ENCODE results near the gene CACFD1.

The CACFD1 gene

GRCh38 chr9:133476036-133476931 is 16.5 kb downstream of the CACFD1 start:
- TF ChIP-seq CTCF (IDR thresholded peaks at IDR 0.05; ENCODE audit: low read depth, low read length), result no peak
- H3K4me3 ChIP-seq (ENCODE audit: low read depth, low read length), result no peak overlapping the region

GRCh38 chr9:133476941-133477340 is 17.2 kb downstream of the CACFD1 start:
- no peak for TF ChIP-seq CTCF (IDR thresholded peaks at IDR 0.05; ENCODE audit: low read depth, low read length)
- H3K4me3 ChIP-seq (ENCODE audit: low read depth, low read length), result no peak overlapping the region

GRCh38 chr9:133477461-133477860 is 17.7 kb downstream of the CACFD1 start:
- H3K4me3 ChIP-seq (ENCODE audit: low read depth, low read length), result no peak overlapping the region
- TF ChIP-seq CTCF (IDR thresholded peaks at IDR 0.05; ENCODE audit: low read depth, low read length), result no peak

- H3K4me3 ChIP-seq (ENCODE audit: low read depth, low read length), result peak overlapping the region; percentile 51; the same call in 1 of the 2 replicates
Observed at GRCh38 chr9:133477992-133478850, 18.4 kb downstream of the CACFD1 start.

GRCh38 chr9:133478851-133479711 is 19.3 kb downstream of the CACFD1 start, which contains the start of gene SLC2A6:
SLC2A6 (minus strand) TSS chr9:133479099; CDS start chr9:133479059, 40 bp downstream.
- peak within 1 kb of the TSS; percentile 51 for H3K4me3 ChIP-seq (ENCODE audit: low read depth, low read length)
- TF ChIP-seq CTCF (IDR thresholded peaks at IDR 0.05; ENCODE audit: low read depth, low read length), result no peak

More at GRCh38 chr9:133477992-133478850, 18.4 kb downstream of the CACFD1 start:
- TF ChIP-seq CTCF (IDR thresholded peaks at IDR 0.05; ENCODE audit: low read depth, low read length), result no peak

- no peak overlapping the region for H3K4me3 ChIP-seq (ENCODE audit: low read depth, low read length)
- no peak for TF ChIP-seq CTCF (IDR thresholded peaks at IDR 0.05; ENCODE audit: low read depth, low read length)
Observed at GRCh38 chr9:133483611-133484010, 23.8 kb downstream of the CACFD1 start.

Measured in WI38 (cell line).